Measurements from ENCODE around the gene ULK1.

DNA sequence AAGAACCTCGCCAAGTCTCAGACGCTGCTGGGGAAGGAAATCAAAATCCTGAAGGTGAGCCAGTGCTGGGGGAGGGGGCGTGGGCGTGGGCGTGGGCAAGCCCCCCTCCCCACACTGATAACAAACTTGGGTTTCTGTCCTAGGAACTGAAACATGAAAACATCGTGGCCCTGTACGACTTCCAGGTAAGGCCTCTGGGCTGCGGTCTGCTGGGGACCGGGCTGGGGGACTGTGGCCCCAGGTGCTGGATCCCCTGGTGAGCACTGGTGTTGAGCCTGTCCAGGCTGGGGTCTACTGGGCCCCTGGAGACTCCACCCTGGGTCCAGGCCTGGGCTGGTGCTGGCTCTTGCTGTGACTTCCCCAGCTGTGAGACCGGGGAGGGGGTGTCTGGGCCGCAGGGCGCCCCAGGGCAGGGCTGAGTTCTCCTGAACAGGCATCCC is 1.2 kb downstream of the ULK1 start:
- TF ChIP-seq CTCF (IDR thresholded peaks at IDR 0.05) (no peak), EZH2 (IDR thresholded peaks at IDR 0.05) (no peak), EZH2phosphoT487 (IDR thresholded peaks at IDR 0.05) (no peak)
